Measurements from ENCODE around the gene RAB6D.
"Not testable (repeated sequence)": the region's sequence is repeated elsewhere in the genome, so short reads cannot be mapped to it uniquely, and the experiment has no call there.

Gene RAB6D

GRCh38 chr2:131363213-131363612 is 755 bp downstream of the RAB6D start:
- DNase-seq = not testable (repeated sequence)

GRCh38 chr2:131361773-131362172 is 2.2 kb downstream of the RAB6D start:
- DNase-seq = not testable (repeated sequence)

DNA sequence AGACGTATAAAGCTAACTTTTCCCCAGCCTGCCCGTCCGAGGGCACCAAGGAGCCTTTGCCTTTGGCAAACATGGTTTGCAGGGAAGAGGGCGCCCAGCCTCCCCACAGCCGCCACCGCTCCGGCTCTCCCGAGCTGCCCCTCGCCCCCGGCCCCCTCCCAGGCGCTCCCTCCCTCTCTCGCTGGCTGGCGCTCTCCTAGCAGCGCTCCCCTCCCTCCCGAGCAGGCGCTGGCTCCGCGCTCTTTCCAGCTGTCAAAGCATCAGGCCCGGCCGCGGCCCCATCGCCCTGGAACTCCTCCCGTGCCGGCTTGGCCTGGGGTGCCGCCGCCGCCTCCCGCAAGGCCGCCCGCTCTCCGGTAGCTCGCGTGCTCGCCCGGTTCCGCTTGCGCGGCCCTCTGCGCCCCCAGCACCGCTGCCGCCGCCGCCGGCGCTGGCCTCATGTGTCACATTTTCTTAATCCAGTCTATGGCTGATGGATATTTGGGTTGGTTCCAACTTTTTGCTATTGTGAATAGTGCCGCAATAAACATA is 10.7 kb downstream of the RAB6D start:
- not testable (repeated sequence) for DNase-seq

DNA sequence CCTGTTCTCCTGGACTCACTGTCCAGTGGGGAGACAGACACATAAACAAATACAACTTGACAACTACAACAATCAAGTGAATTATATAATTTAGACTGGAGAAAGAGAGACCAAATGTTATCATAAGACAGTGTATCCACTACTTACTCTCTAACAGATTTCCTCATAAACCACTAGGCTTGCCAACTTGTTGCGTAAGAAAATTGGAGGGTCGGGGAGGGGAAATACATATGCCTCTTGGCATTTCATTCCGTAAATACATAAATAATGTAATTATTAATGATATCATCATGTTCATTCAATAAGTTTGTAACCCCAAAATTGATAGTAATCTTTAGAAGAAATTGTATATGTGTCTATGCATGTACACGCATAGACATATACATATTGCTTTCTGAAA is 14.9 kb downstream of the RAB6D start:
- DNase-seq = no peak

DNA sequence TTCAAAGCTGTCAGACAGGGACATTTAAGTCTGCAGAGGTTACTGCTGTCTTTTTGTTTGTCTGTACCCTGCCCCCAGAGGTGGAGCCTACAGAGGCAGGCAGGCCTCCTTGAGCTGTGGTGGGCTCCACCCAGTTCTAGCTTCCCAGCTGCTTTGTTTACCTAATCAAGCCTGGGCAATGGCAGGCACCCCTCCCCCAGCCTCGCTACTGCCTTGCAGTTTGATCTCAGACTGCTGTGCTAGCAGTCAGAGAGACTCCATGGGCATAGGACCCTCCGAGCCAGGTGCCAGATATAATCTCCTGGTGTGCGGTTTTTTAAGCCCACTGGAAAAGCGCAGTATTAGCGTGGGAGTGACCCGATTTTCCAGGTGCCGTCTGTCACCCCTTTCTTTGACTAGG is 16.9 kb downstream of the RAB6D start:
- not testable (repeated sequence) for DNase-seq

GRCh38 chr2:131339307-131339706 is 24.7 kb downstream of the RAB6D start:
- not testable (repeated sequence) for DNase-seq

GRCh38 chr2:131335319-131335718 is 28.6 kb downstream of the RAB6D start:
- not testable (repeated sequence) for DNase-seq

DNA sequence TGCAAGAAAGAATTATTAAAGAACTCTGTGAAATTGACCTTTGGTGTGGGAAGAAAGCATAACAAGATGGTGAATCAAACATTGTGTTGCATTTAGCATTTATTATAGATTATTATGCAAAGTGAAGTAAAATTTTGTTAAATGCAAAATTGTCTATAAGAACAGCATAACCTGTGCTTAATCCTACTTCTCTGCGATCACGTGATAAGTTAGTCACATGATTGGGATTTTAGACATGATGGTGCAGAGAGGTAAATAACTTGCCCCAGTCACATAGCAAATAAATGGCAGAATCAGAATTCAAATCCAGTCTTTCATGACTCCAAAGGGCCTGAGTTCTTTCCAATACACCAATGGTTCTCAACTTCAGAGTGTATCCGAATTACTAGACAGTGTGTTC is 31.3 kb downstream of the RAB6D start:
- DNase-seq = not testable (repeated sequence)

DNA sequence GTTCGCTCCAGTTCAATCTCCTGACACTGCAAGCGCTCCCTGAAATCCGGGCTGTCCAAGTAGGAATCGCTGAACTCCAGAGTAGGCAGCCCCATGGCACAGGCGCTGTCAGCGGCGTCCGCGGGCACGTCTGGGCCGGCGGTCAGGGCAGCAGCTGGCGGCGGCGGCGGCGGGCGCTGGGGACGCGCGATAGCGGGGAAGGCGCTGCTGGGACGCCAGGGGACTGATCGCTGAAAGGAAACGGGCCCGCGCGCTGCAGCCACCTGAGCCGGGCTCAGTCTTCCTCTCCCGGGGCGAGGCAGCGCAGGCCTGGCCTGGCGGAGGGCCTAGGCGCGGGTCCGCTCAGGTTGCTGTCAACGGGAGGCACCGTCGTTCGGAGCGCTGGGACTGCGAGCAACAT is 33.0 kb downstream of the RAB6D start:
- DNase-seq = not testable (repeated sequence)

GRCh38 chr2:131322209-131322608 is 41.8 kb downstream of the RAB6D start:
- no peak for DNase-seq

GRCh38 chr2:131321344-131321743 is 42.6 kb downstream of the RAB6D start:
- DNase-seq = not testable (repeated sequence)

GRCh38 chr2:131311001-131311400 is 53.0 kb downstream of the RAB6D start:
- not testable (repeated sequence) for DNase-seq

All from activated CD4-positive, alpha-beta T cell treated with anti-CD3 and anti-CD28 coated beads for 4 hours (primary cell).